H9 (cell line): ENCODE measurements around the gene PODXL2. TPM values are rescaled to one million over a fixed set of nuclear protein-coding genes. Genes with fewer than 3 reads are reported as not detected.
"Not testable (repeated sequence)": the region's sequence is repeated elsewhere in the genome, so short reads cannot be mapped to it uniquely, and the experiment has no call there.

Experiments
- DNase-seq: peaks from one replicate; pipeline ENCODE4 v3.0.0-alpha.2; 2017
- H2AFZ ChIP-seq: one replicate; pipeline ENCODE4 v1.6.1; 2013; ENCODE audit warnings: mild to moderate bottlenecking, low read length, control low read depth, moderate library complexity
- H2AK5ac ChIP-seq: 2 replicates; pipeline ENCODE4 v1.6.1; 2013; ENCODE audit warnings: low read length, control low read depth, mixed read lengths; ENCODE audit not compliant: insufficient read length
- H2BK120ac ChIP-seq: one replicate; pipeline ENCODE4 v1.6.1; 2013; ENCODE audit warnings: low read depth, mild to moderate bottlenecking, low read length, control low read depth, inconsistent platforms; ENCODE audit not compliant: poor library complexity, severe bottlenecking
- H2BK12ac ChIP-seq: 2 replicates; pipeline ENCODE4 v1.6.1; 2013; ENCODE audit warnings: low read length, control low read depth, mixed read lengths, low read depth; ENCODE audit not compliant: insufficient read length
- H2BK15ac ChIP-seq: 2 replicates; pipeline ENCODE4 v1.6.1; 2013; ENCODE audit warnings: low read depth, low read length, control low read depth
- H2BK20ac ChIP-seq: one replicate; pipeline ENCODE4 v1.6.1; 2013; ENCODE audit warnings: low read depth, mild to moderate bottlenecking, low read length, control low read depth, inconsistent platforms; ENCODE audit not compliant: poor library complexity, severe bottlenecking
- H2BK5ac ChIP-seq: 2 replicates; pipeline ENCODE4 v1.6.1; 2013; ENCODE audit warnings: low read length, control low read depth, mixed read lengths; ENCODE audit not compliant: insufficient read length
- H3K14ac ChIP-seq: 2 replicates; pipeline ENCODE4 v1.6.1; 2013; ENCODE audit warnings: low read length, control low read depth; ENCODE audit not compliant: insufficient read depth
- H3K18ac ChIP-seq: 2 replicates; pipeline ENCODE4 v1.6.1; 2013; ENCODE audit warnings: low read depth, mild to moderate bottlenecking, mixed read lengths, low read length, control low read depth; ENCODE audit not compliant: insufficient read length
- H3K23ac ChIP-seq: 2 replicates; pipeline ENCODE4 v1.6.1; 2013; ENCODE audit warnings: low read length, control low read depth, mixed read lengths, low read depth; ENCODE audit not compliant: insufficient read length
- H3K23me2 ChIP-seq: 2 replicates; pipeline ENCODE4 v1.6.1; 2013; ENCODE audit warnings: low read depth, mild to moderate bottlenecking, mixed read lengths, low read length, control low read depth; ENCODE audit not compliant: insufficient read length, poor library complexity, severe bottlenecking
- H3K27ac ChIP-seq: 2 replicates; pipeline ENCODE4 v1.5.1; 2013; ENCODE audit warnings: low read length, control low read depth, mixed read lengths, low read depth; ENCODE audit not compliant: insufficient read length
- H3K27me3 ChIP-seq: 2 replicates; pipeline ENCODE4 v1.6.1; 2013; ENCODE audit warnings: low read length, control low read depth, inconsistent platforms; ENCODE audit not compliant: insufficient read depth
- H3K4ac ChIP-seq: 2 replicates; pipeline ENCODE4 v1.6.1; 2013; ENCODE audit warnings: low read depth, mild to moderate bottlenecking, control low read depth, inconsistent platforms, low read length, moderate library complexity
- H3K4me1 ChIP-seq: 2 replicates; pipeline ENCODE4 v1.6.1; 2013; ENCODE audit warnings: low read length, control low read depth, inconsistent platforms; ENCODE audit not compliant: insufficient read depth
- H3K4me2 ChIP-seq: 2 replicates; pipeline ENCODE4 v1.6.1; 2013; ENCODE audit warnings: low read length, control low read depth, mixed read lengths; ENCODE audit not compliant: insufficient read length, insufficient read depth
- H3K56ac ChIP-seq: 2 replicates; pipeline ENCODE4 v1.6.1; 2013; ENCODE audit warnings: low read depth, mild to moderate bottlenecking, mixed read lengths, low read length, control low read depth; ENCODE audit not compliant: insufficient read length
- H3K79me1 ChIP-seq: 2 replicates; pipeline ENCODE4 v1.6.1; 2013; ENCODE audit warnings: low read depth, mild to moderate bottlenecking, moderate library complexity, low read length, control low read depth, inconsistent platforms; ENCODE audit not compliant: insufficient read depth, poor library complexity, severe bottlenecking
- H3K79me2 ChIP-seq: 2 replicates; pipeline ENCODE4 v1.6.1; 2013; ENCODE audit warnings: low read length, control low read depth, inconsistent platforms; ENCODE audit not compliant: insufficient read depth
- H3K9ac ChIP-seq: 2 replicates; pipeline ENCODE4 v1.6.1; 2013; ENCODE audit warnings: low read length, control low read depth, mixed read lengths; ENCODE audit not compliant: insufficient read length; ENCODE audit errors: extremely low read depth
- H3K9me3 ChIP-seq: one replicate; pipeline ENCODE4 v1.6.1; 2013; ENCODE audit warnings: low read depth, low read length, inconsistent platforms; ENCODE audit not compliant: control insufficient read depth
- H3T11ph ChIP-seq: one replicate; pipeline ENCODE4 v1.6.1; 2013; ENCODE audit warnings: mild to moderate bottlenecking, low read length, control low read depth, inconsistent platforms
- H4K20me1 ChIP-seq: one replicate; pipeline ENCODE4 v1.6.1; 2013; ENCODE audit not compliant: control insufficient read depth, insufficient read length, insufficient read depth
- H4K5ac ChIP-seq: 2 replicates; pipeline ENCODE4 v1.6.1; 2013; ENCODE audit warnings: low read depth, mild to moderate bottlenecking, mixed read lengths, low read length, control low read depth; ENCODE audit not compliant: insufficient read length
- H4K8ac ChIP-seq: replicated peaks from 2 replicates; pipeline ENCODE4 v1.6.1; 2013; ENCODE audit warnings: low read length, control low read depth, mixed read lengths, low read depth; ENCODE audit not compliant: insufficient read length
- H4K91ac ChIP-seq: 2 replicates; pipeline ENCODE4 v1.6.1; 2013; ENCODE audit warnings: low read depth, mild to moderate bottlenecking, moderate library complexity, mixed read lengths, low read length, control low read depth; ENCODE audit not compliant: insufficient read length
- H3K27ac Mint-ChIP-seq, 3 experiments: 2 replicates in 2 of 3; 3 replicates in 1 of 3; pipeline ENCODE4 v1.8.0; 2020 to 2021; ENCODE audit warnings: mixed read lengths in 3 of 3, mild to moderate bottlenecking in 1 of 3, moderate library complexity in 1 of 3
- H3K27me3 Mint-ChIP-seq: 2 replicates; pipeline ENCODE4 v1.8.0; 2021; ENCODE audit warnings: low read depth, mild to moderate bottlenecking, moderate library complexity, mixed read lengths
- H3K36me3 Mint-ChIP-seq, 3 experiments: 2 replicates in 2 of 3; 3 replicates in 1 of 3; pipeline ENCODE4 v1.8.0; 2020 to 2021; ENCODE audit warnings: low read depth in 3 of 3, mixed read lengths in 3 of 3; ENCODE audit not compliant: insufficient read depth in 1 of 3
- H3K4me1 Mint-ChIP-seq, 2 experiments: 2 replicates each; pipeline ENCODE4 v1.8.0; 2020; ENCODE audit warnings: mixed read lengths in 2 of 2
- H3K4me3 Mint-ChIP-seq, 2 experiments: 2 replicates in 1 of 2; 3 replicates in 1 of 2; pipeline ENCODE4 v1.8.0; 2020 to 2021; ENCODE audit warnings: mild to moderate bottlenecking in 2 of 2, mixed read lengths in 2 of 2, moderate library complexity in 1 of 2
- H3K9me3 Mint-ChIP-seq, 2 experiments: 2 replicates in 1 of 2; 3 replicates in 1 of 2; pipeline ENCODE4 v1.8.0; 2020; ENCODE audit warnings: mild to moderate bottlenecking in 2 of 2, mixed read lengths in 2 of 2, moderate library complexity in 1 of 2
- WGBS: extraction: QIAGEN DNeasy Blood & Tissue Kit; methylation state at CpG from one replicate; pipeline ENCODE4 v1.1.7; 2013; ENCODE audit warnings: missing lambda C conversion rate, low lambda C conversion rate, mixed read lengths; ENCODE audit not compliant: insufficient read length; ENCODE audit errors: extremely low coverage; 5-methylcytosine and 5-hydroxymethylcytosine counted together
- total RNA-seq: library from RNA; stranded (reverse); gene quantifications from 2 replicates; pipeline ENCODE4 v1.2.1, GENCODE V29; 2021
- TF ChIP-seq, protein P1 (sequence below): fragments of 200-600 bp; sonication (generic); conservative IDR thresholded peaks from 3 replicates; pipeline ENCODE4 v1.8.0; 2021; ENCODE audit warnings: antibody characterized with exemption, mild to moderate bottlenecking

The PODXL2 gene
- total RNA-seq, 1 experiment from 2014 or later = 24.6 TPM

DNA sequence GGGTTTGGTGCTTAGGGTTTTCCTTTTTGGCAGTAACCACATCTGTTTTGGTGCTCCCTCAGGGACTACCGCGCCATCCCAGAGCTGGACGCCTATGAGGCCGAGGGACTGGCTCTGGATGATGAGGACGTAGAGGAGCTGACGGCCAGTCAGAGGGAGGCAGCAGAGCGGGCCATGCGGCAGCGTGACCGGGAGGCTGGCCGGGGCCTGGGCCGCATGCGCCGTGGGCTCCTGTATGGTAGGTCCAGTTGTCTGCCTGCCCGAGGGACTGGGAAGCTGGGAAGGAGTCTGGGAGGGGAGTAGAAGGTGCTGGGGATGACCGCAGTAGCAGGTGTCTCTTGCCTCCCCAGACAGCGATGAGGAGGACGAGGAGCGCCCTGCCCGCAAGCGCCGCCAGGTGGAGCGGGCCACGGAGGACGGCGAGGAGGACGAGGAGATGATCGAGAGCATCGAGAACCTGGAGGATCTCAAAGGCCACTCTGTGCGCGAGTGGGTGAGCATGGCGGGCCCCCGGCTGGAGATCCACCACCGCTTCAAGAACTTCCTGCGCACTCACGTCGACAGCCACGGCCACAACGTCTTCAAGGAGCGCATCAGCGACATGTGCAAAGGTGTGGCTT lies 24.3 kb upstream of the PODXL2 start:
- Histone ChIP-seq H2BK20ac (no peak overlapping the region), H3K27me3 (no peaks in the 10 kb centered on the region), H3K23me2 (no peaks in the 10 kb centered on the region), H3K4me2 (no peak overlapping the region), H3K23ac (no peak overlapping the region), H4K8ac (no peak overlapping the region), H3K79me1 (peaks cover under 1% of the 10 kb centered on the region), H3K18ac (no peak overlapping the region), H3K79me2 (peaks cover 14% of the 10 kb centered on the region; the same call in 1 of the 2 replicates), H3K4me1 (no peaks in the 10 kb centered on the region), H2AK5ac (no peak overlapping the region), H3K9ac (no peak overlapping the region), H2BK12ac (no peak overlapping the region), H4K20me1 (peaks cover 2% of the 10 kb centered on the region), H2BK15ac (no peak overlapping the region), H3K56ac (no peak overlapping the region), H3K9me3 (no peaks in the 10 kb centered on the region), H3K14ac (no peak overlapping the region; the same call in 1 of the 2 replicates), H3K27ac (no peak overlapping the region), H2BK5ac (no peak overlapping the region), H2AFZ (no peak overlapping the region), H3T11ph (no peak overlapping the region), H4K5ac (no peak overlapping the region), H3K4ac (no peak overlapping the region), H2BK120ac (no peak overlapping the region), H4K91ac (no peak overlapping the region)
- no CpG with 5 or more reads among the region's 41 CpGs for WGBS
- H3K4me3 Mint-ChIP-seq = no peak overlapping the region
- no peaks in the 10 kb centered on the region for H3K27me3 Mint-ChIP-seq
- TF ChIP-seq, protein P1, sequence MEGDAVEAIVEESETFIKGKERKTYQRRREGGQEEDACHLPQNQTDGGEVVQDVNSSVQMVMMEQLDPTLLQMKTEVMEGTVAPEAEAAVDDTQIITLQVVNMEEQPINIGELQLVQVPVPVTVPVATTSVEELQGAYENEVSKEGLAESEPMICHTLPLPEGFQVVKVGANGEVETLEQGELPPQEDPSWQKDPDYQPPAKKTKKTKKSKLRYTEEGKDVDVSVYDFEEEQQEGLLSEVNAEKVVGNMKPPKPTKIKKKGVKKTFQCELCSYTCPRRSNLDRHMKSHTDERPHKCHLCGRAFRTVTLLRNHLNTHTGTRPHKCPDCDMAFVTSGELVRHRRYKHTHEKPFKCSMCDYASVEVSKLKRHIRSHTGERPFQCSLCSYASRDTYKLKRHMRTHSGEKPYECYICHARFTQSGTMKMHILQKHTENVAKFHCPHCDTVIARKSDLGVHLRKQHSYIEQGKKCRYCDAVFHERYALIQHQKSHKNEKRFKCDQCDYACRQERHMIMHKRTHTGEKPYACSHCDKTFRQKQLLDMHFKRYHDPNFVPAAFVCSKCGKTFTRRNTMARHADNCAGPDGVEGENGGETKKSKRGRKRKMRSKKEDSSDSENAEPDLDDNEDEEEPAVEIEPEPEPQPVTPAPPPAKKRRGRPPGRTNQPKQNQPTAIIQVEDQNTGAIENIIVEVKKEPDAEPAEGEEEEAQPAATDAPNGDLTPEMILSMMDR = no peak
- peaks cover 71 to 100% (median 88%) of the 10 kb centered on the region in 3 experiments for H3K36me3 Mint-ChIP-seq
- H3K4me1 Mint-ChIP-seq = peaks cover 13 to 15% of the 10 kb centered on the region in 2 experiments
- no peaks in the 10 kb centered on the region for H3K9me3 Mint-ChIP-seq
- no peak for DNase-seq
- H3K27ac Mint-ChIP-seq = no peak overlapping the region

DNA sequence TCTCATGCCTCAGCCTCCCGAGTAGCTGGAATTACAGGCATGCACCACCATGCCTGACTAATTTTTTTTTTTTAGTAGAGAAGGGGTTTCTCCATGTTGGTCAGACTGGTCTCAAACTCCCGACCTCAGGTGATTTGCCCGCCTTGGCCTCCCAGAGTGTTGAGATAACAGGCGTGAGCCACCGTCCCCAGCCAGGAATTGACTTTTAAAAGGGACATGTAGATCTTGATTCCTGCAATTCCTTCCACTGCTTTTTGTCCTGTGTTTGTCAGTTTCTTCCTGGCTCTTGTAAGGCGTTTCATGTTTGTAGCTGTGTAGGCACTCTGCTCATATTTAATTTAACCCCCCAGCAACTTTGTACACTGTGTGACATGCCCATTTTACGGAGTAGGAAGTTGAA lies 23.4 kb upstream of the PODXL2 start:
- H4K91ac ChIP-seq, H3K56ac ChIP-seq, H3K79me2 ChIP-seq, H3K79me1 ChIP-seq, H3K4ac ChIP-seq, DNase-seq, H3K27ac Mint-ChIP-seq, H3K27ac ChIP-seq, H3K9me3 ChIP-seq, H4K5ac ChIP-seq, H2BK5ac ChIP-seq, H2BK20ac ChIP-seq, H3K9ac ChIP-seq, H3K4me3 Mint-ChIP-seq, H4K20me1 ChIP-seq, H2BK120ac ChIP-seq, H2AFZ ChIP-seq, H3K18ac ChIP-seq, H3K23ac ChIP-seq, H3K27me3 ChIP-seq, H3K4me1 ChIP-seq, H3K23me2 ChIP-seq, H3K27me3 Mint-ChIP-seq, H2BK15ac ChIP-seq, H2AK5ac ChIP-seq, H3K9me3 Mint-ChIP-seq, H4K8ac ChIP-seq, H3T11ph ChIP-seq, H2BK12ac ChIP-seq, H3K14ac ChIP-seq, H3K4me2 ChIP-seq: not testable (repeated sequence)
- no CpG with 5 or more reads among the region's 7 CpGs for WGBS
- peaks cover 74 to 100% (median 90%) of the 10 kb centered on the region in 3 experiments for H3K36me3 Mint-ChIP-seq
- H3K4me1 Mint-ChIP-seq = peaks cover 11 to 12% of the 10 kb centered on the region in 2 experiments; a peak in 3 of 4 replicates
